HG03135 (cell line): ENCODE measurements around the gene PRXL2C.
"Not testable (repeated sequence)": the region's sequence is repeated elsewhere in the genome, so short reads cannot be mapped to it uniquely, and the experiment has no call there.

Source experiments
- ATAC-seq: cut with Tn5 transposase; IDR thresholded peaks from one replicate; pipeline ENCODE4 v1.9.1; 2021; ENCODE audit warnings: mild to moderate bottlenecking, moderate library complexity; ENCODE audit not compliant: unreplicated experiment

Gene PRXL2C, protein sequence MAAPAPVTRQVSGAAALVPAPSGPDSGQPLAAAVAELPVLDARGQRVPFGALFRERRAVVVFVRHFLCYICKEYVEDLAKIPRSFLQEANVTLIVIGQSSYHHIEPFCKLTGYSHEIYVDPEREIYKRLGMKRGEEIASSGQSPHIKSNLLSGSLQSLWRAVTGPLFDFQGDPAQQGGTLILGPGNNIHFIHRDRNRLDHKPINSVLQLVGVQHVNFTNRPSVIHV

DNA sequence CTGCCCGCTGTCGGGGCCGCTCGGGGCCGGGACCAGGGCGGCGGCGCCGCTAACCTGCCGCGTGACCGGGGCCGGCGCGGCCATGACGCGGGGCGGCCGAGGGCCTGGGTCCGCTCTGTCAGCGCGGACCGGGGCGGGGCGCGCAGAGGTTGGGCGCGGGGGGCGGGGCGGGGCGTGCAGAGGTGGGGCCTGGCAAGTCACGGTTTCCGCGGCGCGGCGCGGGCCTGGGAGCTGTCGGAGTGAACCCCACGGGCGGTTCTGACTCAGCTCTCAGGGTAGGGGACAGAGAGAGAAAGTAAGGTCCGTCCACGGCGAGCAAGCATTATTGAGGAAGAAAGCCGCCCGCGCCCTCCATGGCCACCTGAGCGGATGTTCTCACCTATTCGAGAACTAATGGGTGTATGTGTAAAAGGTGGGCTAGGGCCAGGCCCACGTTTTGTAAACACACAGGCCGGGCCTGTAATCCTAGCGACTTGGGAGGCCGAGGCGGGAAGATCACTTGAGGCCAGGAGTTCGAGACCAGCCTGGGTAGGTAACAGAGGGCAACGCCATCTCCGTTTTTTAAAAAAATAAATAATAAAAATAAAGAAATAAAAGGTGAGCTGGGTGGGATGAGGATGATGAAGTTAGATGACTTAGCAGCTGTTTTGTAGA is at the start of gene PRXL2C:
Gene PRXL2C, minus strand, starts transcription at position 120 of the 654 bp plus-strand sequence. Its CDS starts 36 bp downstream, at position 84.
- peak; percentile 54 for ATAC-seq

DNA sequence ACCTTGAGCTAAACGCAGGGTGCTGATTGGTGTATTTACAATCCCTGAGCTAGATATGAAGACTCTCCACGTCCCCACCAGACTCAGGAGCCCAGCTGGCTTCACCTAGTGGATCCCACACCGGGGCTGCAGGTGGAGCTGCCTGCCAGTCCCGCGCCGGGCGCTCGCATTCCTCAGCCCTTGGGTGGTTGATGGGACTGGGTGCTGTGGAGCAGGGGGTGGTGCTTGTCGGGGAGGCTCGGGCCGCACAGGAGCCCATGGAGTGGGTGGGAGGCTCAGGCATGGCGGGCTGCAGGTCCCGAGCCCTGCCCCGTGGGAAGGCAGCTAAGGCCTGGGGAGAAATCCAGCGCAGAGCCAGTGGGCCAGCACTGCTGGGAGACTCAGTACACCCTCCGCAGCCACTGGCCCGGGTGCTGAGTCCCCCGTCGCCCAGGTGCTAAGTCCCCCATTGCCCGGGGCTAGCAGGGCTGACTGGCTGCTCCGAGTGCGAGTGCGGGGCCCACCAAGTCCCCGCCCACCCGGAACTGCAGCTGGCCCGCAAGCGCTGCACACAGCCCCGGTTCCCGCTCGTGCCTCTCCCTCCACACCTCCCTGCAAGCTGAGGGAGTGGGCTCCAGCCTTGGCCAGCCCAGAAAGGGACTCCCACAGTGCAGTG is 45.7 kb upstream of the PRXL2C start:
- not testable (repeated sequence) for ATAC-seq

DNA sequence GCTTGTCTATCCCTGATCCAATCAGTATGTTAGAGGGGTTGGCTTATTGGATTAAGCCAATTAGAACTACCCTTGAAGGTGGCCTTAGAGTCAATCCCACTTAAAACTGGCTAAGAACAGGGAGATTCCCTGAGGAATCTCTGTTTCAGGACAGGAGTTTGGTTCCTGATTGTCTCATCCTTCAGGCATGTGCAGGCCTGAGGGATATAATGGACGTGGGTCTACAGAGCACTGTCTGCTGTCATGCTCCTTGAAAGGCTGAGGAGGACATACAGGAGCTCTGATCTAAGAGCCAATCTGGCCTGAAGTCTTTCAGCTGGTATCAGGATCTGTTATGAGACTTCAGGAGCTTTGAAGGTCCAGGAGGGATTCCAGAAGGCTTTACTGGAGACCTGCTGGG is 36.2 kb upstream of the PRXL2C start:
- no peak for ATAC-seq

DNA sequence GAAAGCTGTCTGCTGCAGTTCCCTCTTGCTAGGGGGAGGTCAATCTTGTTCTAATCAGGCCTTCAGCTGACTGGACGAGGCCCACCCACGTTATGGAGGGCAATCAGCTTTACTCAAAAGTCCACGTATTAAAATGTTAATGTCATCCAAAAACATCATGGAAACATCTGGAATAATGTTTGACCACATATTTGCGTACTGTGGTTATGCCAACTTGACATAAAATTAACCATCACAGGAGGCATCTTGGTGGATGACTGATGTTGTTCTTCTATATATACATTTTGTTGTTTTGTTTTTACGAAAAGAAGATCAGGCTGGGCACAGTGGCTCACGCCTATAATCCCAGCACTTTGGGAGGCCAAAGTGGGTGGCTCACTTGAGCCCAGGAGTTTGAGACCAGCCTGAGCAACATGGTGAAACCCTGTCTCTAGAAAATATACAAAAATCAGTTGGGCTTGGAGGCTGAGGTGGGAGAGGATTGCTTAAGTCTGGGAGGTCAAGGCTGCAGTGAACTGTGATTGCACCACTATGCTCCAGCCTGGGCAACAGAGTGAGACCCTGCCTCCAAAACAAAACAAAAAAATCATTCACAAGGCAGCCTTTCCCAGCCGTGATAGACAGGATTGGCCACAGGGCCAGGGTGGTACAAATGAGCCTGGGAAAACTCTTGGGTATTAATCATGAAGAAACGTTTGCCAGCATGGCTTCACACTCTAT is 33.8 kb upstream of the PRXL2C start:
- no peak for ATAC-seq

DNA sequence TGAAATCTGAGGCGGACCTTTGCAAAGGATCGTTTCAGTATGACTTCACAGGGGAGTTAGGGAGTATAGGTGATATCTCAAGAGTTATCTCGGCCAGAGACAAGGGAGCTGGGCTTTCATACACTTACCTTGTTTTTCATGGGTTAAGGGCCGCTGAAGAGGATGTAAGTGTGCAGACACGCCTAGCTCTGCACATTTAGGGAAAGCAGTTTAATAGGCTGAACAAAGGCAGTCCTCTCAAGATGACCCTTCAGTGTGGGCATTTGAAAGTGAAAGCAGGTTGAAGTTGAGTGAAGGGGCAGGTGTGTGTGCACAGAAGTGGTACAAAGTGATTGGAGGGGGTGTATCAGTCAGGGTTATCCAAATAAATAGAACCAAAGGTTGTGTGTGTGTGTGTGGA is 33.1 kb upstream of the PRXL2C start:
- no peak for ATAC-seq

DNA sequence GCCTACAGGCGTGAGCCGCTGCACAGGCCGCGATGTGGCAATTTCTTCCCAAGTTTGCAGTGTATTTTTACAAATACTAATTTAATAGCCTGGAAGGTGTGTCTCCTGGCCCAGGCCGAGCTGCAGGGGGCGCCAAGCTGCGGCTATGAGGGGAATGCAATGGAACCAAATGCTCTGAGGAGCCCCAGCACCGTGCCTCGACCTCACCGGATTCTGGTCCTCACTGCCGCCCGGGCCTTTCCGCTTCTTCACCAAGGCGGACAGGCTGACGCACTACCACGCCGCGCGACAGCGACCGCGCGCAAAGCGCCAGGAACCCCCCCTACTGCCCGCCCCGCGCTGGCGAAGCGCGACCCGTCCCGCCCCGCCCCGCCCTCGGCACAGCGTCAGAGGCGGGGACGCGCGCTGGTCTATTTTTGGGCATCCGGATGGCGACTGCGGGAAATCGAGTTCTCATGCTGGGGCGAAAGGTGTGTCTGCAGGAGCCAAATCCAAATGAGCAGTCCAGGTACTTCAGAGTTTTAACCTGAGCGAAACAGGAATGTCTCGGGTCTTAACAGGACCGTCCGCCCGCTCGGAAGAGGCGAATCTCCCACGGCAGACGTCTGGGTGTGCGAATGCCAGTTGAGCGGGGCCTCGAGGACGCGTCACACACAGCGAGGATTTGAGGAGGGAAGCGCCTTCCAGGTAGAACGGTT is 31.7 kb upstream of the PRXL2C start:
- no peak for ATAC-seq

DNA sequence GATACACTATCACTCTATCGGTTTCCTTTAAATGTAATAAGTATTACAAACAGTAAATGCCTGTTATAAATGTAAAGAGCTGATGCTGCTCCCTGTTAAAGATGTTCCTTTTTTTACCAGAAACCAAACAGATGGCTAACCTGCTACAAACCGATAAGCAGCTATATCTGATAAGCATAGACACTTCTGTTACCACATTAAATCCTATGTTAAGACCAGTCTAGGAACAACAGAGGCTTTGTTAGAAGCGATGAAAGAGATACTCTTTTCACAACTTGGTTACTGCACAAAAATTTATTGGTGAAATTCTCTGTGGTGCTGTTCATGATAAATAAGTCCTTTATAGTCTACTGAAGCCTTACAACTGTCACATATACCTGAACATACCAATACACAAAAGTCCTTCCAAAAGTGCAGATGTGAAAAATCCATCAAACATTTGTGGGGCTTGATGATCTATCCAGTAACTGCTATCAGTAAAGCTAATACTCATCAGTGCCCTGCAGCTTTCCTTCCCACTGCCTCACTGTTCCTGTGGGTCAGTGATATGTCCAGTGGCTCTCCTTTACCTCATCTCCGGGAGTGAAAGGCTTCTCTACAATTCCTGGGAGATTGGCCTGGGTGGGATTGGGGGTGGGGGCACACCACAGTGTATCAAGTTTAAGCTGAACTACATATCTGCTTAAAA is 25.8 kb upstream of the PRXL2C start:
- no peak for ATAC-seq

DNA sequence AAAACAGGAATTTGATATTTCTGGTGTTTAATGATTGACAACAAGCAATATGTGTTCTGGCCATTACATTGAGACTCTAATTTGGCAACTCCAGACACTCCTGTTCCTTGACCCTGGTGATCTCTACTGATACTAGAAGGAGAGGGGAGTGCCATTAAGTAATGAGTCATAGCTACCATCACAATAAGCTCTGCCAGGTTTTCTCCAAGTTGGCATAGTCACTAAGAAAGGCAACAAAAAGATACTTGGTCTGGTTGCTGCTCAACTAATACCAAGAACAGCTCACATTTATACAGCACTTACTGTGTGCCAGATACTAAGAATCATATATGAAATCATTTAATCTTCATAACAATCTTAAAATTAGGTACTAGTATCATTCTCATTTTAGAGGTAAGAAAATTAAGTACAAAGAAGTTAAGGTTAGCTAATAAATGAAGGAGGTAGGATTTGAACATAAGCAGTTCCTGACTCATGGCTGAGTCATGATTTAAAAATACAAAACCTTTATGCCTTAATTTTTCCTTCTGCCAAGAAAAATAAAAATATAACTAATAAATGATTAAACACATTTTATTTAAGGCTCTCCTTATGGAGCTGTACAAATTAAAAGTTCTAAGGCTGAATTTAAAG is 19.9 kb upstream of the PRXL2C start:
- ATAC-seq: no peak

DNA sequence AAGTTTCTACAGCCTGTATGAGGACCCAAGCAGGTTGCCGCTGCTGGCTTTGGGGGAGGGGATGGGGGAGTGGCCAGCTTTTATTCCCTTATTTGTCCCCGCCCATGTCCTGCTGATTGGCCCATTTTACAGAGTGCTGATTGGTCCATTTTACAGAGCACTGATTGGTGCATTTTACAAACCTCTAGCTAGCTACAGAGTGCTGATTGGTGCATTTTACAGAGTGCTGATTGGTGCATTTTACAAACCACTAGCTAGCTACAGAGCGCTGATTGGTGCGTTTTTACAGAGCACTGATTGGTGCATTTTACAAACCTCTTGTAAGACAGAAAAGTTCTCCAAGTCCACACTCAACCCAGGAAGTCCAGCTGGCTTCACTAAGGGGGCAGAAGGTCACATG is 18.7 kb upstream of the PRXL2C start:
- not testable (repeated sequence) for ATAC-seq

DNA sequence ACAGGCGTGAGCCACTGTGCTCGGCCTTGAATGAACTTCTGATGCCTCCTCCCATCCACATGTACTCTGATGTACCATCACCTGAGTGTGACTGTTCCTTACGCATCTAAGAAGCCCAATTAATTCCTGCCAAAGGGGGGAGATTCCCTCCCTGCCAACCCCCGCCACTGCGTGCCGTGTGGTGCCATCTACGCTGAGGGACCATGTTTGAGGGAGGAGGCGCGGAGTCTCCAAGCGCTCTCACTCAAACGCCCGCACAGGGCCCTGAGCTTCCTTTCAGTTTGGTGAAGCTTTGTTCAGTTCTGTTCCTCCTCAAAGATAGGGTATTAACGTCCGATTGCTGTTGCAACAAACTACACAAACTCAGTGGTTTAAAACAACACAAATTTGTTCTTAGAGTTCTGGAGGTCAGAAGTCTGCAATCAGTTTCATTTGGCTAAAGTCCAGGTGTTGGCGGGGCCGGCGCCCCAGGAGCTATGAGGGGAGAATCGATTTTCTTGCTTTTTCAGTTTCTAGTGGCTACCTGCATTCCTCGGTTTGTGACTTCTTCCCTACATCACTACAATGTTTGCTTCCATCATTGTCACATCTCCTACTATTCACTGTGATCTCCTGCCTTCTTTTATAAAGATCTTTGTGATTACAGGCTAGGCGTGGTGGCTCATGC is 13.9 kb upstream of the PRXL2C start:
- ATAC-seq: no peak

DNA sequence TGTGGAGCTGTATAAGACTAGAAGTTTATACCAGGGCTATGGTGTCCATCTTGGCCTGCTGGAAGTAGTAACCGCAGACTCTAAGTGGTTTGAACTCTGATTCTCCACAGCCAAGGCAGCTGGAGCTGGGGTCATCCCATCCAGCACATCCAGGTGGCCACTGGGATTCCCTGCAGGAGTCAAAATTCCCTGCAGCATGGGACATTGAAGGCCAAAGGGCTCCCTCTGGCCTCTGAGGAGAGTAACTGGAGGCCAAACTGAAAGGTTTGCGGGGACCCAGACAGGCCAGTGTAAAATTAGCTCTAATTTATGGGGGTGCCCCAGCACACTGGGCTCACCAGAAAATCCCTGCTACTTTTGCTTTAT is 12.2 kb upstream of the PRXL2C start:
- no peak for ATAC-seq

DNA sequence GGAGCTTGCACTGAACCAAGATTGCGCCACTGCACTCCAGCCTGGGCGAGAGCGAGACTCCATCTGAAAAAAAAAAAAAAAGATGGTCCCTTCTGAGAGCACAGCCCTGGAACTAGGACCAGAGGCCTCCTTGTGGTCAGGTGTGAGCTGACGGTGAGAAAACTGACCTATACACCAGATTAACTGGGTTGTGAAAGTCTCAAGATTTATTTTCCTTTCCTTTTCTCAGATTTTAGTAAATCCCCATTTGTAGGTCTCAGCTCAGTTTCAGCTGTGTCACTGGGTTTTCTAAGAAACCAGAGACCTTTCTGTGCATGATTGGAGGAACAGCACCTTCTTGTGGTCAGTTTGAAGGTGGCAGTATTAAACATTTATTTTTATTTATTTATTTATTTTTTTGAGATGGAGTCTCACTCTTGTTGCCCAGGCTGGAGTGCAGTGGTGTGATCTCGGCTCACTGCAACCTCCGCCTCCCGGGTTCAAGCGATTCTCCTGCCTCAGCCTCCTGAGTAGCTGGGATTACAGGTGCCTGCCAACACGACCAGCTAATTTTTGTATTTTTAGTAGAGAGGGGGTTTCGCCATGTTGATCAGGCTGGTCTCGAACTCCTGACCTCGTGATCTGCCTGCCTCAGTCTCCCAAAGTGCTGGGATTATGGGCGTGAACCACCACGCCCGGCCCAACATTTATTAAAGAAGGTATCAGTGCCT is 11.7 kb upstream of the PRXL2C start:
- peak; percentile 67 for ATAC-seq

DNA sequence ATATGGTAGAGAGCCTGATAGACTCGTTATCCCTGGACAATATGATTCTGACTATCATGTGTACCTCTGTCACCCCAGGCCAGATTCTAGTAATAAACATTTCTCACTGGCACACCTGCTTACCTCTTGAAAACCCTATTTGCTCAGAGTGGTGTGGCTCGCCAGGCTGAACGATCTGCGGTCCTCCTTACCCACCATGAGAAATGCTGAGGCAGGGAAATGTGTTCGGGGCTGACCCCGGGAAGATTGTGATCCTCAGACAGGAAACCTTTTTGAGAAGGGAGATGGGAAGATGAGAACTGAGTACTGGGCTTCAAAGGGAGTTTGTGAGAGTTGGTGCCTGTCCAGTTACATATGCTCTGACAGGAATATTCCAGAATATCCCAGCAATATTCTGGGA is 10.7 kb upstream of the PRXL2C start:
- no peak for ATAC-seq

DNA sequence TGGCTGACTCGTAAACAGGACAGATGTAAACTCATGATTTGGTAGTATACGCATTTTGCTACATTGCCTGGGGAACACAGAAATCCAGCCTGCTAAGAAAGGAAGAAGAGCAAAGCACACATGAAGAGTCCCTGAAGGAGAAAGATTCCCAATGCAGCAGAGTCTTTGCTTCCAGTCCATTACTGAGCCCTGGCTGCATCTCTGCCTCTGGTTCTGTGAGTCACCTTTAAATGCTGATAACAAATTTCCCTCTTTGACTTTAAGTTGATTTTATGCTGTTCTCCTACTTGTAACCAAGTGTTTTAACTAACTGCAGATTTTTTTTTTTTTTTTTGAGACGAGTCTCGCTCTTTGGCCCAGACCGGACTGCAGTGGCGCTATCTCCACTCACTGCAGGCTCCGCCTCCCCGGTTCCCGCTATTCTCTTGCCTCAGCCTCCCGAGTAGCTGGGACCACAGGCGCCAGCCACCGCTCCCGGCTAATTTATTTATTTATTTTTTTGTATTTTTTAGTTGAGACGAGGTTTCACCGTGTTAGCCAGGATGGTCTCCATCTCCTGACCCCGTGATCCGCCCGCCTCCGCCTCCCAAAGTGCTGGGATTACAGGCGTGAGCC is 8.5 kb upstream of the PRXL2C start:
- ATAC-seq: no peak

DNA sequence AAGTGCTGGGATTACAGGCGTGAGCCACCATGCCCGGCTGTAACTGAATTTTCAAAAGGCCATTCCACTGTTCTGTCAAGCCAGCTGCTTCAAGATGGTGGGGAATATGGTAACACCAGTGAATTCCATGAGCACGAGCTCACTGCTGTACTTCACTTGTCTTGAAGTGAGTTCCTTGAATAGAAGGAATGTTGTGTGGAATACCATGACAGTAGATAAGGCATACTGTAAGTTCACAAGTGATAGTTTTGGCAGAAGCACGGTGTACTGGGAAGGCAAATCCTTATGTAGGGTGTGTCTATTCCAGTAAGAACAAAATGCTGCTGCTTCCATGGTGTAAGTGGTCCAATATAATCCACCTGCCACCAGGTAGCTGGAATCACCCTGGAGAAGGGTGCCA is 6.6 kb upstream of the PRXL2C start:
- ATAC-seq: no peak

DNA sequence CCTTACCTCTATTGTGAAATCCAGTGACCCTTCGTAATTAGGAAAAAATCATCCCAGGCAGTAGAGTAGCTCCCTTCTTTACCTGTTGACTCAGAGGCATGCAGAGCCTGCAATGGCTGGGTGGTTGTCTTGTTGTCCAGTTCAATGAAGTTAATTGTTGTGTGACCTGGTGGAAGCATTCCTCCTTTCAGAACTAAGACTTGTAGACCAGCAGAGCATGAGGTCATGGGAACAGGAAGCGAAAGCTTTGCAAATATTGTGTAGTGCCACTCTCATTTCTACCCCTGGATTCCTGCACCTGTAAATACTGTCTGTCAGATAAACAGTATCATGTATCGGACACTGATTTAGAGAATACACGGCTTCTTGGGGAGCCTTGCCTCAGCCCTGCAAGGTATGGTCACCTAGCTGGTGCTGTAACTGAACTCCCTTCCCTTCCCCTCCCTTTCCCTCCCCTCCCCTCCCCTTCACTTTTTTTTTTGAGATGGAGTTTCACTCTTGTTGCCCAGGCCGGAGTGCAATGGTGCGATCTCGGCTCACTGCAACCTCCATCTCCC is 5.7 kb upstream of the PRXL2C start:
- no peak for ATAC-seq

DNA sequence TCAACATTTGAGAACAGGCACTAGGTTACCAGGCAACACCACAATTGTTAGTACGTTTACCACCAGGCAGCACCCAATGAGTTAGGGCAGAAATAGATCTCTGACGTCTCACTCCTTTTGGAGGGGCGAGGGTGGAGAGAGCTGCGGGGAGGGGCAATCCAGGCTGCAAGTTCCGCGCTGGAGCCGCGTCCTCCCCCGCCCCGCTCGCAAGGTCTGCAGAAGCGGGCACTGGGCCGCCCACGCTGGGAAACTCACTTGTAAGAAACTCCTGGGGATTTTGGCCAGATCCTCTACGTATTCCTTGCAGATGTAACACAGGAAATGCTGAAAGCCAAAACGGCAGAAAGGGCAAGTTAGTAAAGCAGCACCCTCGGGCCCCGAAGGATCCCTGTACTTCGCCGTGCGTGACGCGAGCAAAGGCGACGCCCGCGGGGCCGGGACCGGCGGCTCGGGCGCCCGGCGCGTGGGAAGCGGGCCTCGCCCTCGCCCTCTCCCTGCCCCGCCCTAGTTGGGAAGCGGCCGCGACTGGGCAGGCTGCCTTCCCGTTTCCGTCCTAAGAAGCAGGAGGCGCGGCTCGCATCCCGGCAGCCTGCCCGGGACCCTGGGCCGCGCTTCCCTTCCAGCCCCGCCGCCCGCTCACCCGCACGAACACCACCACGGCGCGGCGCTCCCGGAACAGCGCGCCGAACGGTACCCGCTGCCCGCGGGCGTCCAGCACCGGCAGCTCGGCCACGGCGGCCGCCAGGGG is 493 bp downstream of the PRXL2C start:
- peak; percentile 68 for ATAC-seq
